Fibroblast of skin of right biceps (primary cell): ENCODE data around the gene CELF2.
"Not testable (repeated sequence)": the region's sequence is repeated elsewhere in the genome, so short reads cannot be mapped to it uniquely, and the experiment has no call there.

ENCODE experiments used
- DNase-seq: peaks from one replicate; pipeline ENCODE4 v3.0.0-alpha.2; 2013

The CELF2 gene

DNA sequence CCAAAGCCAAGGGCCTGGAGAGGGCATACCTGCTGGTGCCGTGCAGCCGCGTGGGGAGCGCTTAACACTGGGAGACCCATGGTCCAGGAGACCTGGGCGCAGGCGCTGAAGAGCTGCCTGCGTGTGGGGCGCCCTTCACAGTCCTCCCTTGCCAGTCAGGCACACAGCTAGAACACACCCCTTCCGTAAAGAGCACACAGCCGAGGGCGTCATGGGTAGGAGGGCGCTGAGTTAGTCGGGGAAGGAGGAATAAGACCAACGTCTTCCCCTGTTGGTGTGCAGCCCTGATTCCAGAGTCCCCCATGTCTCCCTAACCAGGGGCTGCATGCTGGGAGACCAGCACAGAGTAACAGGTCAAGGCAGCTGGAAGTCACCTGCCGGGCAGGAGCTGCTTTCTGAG is 319.8 kb downstream of the CELF2 start:
- DNase-seq, result no peak

DNA sequence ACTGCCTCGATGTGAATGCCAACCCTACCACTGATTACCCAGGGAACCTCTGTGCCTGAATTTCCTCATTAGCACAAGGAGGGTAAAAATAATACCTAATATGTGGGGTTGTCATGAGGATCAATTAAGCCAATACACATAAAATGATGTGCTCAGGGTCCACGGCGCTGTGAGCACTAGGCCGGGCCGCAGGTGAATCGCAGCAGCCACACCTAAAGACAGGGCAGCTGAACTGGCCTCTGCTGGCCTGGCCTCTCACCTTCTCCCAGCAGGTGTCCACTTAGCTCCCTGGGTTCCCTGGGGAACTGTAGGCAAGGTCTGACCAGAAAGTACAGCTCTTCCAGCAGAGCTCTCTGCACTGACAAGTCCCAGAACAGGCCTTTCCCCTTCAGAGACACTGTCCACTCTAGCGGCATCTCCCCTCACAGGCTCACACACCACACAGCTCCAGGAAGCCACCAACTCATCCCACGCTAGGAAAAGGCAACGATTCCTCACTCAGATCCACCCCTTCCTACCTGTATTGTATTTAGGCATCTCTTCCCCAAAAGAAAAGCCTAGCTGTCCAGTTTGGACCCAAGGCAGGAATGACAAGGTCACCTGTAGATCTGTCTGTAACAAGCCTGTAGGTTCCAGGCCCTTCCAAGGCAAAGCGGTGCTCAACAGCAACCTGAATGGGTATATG is 320.6 kb downstream of the CELF2 start:
- no peak for DNase-seq

DNA sequence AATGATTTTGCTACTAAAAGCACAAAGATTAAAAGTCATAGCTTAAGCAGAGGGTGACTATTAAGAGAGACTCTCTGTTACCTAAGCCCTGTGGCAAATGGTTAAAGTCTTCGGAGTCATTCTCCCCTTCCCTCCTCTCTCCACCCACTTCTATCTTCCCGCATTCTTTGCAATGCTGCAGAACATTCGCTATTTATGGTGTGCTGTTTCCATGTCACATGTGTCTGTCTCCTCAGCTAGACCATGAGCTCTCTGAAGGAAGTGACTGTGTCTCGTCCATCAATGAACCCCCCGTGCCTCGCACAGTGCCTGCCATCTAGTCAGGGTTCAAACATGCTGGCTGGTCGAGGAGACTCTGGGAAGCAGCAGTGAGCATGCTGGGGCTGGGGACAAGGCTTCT is 321.3 kb downstream of the CELF2 start:
- no peak for DNase-seq

DNA sequence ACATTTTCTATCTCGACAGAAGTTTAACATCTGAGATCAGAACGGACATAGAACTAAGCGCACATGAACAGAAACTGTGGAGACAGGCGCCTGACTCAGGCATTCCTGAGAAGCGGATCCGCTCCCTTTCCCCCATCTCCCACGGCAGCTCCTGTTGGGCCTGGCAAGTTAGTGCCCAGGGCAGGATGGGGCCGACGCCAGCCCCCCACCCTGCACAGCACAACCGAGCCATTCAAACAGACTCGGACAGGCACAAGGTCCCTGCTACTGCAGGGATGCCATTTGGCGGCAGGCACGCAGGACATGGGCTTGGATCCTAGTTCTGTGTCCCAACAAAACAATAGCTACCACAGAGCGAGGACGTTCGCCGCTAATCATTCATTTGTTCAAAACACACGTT is 322.0 kb downstream of the CELF2 start:
- no peak for DNase-seq

DNA sequence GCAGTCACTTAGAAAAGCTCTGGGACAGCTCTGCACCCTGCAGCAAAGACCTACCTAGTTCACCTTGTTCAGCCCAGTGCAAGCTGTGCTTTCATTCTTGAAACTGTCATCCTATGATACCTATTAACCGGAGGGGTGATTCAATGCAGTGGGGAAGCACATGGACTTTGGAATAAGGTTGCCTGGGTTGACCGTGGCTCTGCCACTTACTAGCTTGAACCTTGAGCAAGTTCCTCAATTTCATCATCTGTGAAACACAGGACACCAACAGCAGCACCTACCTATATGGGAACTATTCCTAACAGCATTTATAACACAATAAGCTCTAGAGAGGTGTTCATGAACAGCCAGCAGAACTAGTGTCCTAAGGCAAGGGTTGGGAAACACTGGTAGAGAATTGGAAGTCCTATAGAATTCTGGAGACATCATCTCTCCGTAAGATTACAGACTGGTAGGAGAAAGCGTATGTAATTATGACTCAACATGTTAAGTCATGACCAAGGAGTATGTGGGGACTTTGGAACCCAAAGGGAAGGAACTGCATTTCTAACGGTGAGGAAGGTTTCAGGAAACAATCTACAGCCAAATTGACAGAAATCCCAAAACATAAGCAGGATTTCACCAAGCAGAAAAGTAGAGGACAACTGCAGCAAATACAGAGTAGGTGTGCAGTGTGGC is 323.8 kb downstream of the CELF2 start:
- no peak for DNase-seq

DNA sequence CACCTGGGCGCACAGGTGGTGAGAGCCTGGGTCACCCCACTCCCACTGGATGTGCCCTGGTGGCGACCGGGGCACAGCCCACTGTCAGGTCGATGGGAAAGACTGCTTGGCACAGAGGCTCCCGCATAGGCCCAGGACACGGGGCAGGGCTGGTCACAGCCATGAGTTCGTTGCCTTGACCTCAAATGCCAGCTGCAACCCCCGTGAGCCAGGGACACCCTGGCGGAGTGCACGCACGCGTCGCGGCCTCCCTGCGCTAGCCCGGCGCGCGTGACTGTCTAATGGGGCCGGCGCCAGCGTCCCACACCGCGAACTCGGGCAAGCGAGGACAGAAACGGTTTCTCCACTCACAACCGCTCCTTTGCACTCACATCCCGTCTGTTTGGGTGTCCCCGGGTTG is 326.4 kb downstream of the CELF2 start:
- no peak for DNase-seq

DNA sequence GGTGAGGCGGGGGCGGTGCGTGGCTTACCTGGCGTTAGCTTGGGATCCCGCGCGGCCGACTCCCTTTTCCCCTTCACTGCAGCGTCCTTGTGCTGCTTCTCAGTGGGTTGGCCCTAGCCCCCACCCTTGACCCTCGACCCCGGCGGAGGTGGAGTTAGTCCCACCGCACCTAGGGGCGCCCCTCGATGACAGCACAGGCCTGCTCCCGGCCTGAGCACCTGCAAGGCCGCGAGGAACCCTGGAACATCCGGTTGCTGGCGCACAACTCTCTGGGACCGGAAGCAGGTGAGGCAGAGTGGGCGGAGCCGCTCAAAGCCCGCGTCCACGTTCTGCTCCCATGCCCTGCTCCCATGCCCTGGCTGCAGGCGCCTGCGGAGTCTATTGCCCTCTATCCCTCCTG is 326.9 kb downstream of the CELF2 start:
- no peak for DNase-seq

DNA sequence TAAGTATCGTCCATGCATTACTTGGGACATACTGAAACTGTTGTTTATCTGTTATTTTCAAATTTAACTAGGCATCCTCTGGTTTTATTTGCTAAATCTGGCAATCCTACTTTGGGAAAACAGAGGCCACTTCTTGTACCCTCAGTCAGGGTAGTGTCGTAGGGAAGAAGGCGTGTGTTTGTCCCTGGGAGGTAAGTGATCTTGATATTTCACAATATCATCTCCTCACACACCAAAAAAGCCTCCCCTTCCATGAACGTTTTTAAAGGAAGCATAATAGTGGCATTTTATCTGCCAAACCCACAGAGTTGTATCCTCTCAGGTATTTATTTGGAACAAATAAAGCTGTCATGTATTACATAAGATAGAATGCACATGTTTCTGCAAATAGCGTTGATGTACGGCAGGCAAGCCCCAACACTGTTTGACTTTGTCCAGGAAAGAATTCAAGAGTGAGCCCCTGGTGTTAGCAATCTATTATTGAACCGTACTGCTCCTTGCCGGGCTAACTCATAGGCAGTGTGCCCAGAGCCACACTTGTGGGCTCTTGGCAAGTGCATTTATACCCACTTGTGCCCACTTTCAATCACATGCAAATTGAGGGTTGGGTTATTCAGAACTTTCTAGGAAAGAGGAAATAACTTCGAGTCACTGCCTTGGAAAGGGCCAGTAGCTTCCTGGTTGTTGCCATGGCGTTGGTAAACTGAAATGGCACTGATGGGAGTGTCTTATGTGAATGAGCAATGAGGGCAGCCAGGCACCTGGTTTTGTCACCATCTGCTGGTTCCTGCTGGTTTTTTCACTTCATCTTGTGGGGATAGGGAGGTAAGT is 327.8 kb downstream of the CELF2 start:
- DNase-seq, result no peak

DNA sequence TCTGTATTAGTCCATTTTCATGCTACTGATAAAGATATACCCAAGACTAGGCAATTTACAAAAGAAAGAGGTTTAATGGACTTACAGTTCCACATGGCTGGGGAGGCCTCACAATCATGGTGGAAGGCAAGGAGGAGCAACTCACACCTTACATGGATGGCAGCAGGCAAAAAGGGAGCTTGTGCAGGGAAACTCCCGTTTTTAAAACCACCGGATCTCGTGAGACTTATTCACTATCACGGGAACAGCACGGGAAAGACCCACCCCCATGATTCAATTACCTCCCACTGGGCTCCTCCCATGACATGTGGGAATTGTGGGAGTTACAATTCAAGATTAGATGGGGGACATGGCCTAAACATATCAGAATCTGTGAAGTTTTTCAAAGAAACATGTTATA is 329.9 kb downstream of the CELF2 start:
- DNase-seq, result not testable (repeated sequence)

DNA sequence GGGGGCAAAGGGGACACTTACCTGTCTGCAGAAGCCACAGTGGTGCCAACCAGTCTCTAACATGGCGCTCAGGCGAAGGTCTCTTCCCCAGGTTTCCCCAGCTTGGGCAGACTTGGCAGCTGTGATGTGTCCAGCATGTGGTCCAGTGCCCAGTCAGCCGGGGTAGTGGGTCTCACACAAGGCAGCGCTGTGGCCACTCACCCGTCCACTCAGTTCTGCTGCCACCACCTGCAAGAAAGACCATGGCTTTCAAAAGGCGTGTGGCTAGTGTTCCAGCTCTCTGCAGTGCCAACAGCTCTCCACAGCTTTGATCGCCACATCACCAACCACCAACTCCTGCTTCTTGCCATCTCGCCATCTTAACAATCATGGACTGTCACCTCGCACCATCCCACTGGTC is 334.1 kb downstream of the CELF2 start:
- DNase-seq, result no peak

DNA sequence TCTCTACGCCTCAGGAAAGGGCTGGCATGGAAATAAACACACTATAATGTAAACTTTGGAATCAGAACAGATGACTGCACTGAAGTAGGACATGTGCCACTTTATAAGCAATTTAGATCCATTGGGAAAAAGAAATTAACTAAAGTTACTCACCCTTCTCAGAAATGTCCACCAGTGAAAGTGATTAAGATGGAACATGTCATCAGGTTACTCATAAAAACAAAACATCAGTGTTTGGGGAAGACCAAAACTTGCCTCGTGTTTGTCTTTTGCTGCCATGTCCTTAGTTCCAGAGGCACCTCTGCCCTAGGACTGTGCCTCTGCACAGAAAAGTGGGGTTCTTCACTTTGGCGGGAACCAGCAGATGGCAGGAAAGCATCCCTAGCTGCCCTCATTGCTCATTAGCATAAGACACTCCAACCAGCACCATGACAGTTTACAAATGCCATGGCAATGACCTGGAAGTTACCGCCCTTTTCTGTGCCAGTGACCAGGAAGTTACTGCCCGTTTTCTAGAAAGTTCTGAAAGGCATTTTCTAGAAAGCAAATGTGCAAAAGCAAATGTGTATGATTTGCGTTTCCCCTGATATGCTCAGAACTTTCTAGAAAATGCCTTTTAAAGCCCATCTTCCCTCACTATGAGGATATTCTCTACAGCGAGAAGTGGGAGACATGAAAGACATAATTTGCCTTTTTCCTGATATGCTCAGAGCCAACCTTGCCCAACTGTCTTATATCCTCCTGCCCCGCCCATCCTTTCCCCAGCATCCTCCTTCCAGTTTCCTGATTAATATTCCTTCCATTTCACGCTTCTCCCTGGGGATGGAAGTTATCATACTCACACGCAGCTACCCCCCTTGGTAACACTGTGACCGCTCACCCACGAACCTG is 335.6 kb downstream of the CELF2 start:
- DNase-seq, result no peak

DNA sequence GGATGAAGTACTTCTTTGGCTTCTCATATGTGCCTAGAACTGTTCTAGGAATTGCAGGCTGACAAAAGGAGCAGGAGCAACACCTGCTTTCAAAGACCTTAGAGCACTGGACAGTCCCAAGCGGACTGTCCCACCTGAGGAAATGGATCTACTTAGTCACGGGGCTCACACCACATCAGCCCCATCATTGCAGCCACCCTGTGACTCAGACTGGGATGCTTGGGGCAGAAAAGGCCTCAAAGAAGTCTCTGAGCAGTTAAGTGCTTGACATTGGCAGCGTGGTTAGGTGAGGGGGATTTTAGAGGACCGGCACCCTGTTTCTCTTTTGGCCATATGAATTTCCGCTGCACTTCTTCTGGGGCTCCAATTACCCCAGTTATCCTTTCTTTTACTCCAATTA is 337.2 kb downstream of the CELF2 start:
- no peak for DNase-seq

DNA sequence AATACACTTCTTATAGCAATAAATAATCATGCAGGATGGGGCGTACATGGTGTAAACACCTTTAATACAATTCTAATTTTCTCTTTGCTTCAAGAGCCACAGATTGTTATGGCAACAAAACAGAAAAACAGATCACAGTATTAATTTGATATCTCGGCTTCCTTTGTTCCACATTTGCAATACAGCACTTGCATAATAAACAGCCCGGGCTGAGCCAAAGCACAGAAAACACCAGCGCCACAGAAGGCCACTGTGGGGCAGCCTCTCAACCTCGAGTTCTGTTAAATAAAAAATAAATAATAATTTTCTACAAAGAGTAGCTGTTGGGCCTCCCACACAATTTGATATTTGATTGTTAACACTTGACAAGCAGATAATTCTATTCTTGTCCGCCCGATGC is 337.9 kb downstream of the CELF2 start:
- DNase-seq, result no peak

DNA sequence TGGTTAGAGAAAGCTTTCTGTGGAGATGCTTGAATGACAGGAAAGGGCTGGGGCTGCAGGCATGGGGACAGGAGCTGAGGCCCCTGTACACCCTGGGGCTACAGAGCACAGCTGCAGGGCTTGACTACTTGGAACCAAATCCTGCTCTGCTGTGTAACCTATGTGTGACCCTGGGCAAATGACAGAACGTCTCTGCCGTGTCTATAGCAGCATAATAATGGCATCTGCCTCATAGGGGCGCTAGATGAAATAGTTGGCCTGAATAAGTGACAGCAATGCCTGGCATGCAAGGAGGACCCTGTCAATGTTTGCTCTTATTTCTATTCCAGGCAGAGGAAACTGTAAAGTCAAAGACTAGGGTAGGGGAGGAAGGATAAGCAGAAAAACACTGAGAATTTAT is 339.8 kb downstream of the CELF2 start:
- DNase-seq, result no peak

DNA sequence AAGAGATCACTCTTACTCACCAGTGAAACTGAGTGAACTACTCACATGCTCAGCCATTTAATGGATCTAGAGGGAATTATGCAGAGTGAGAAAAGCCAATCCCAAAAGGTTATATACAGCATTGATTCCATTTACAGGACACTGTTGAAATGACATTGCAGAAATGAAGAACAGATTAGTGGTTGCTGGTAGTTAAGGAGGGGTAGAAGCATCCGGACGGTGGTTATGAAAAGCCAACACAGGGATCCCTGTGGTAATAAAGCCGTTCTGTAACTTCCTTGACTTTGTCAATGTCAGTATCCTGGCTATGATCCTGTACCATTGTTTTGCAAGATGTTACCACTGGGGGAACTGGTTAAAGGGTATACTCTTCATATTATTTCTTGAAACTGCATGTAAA is 340.3 kb downstream of the CELF2 start:
- DNase-seq, result no peak

DNA sequence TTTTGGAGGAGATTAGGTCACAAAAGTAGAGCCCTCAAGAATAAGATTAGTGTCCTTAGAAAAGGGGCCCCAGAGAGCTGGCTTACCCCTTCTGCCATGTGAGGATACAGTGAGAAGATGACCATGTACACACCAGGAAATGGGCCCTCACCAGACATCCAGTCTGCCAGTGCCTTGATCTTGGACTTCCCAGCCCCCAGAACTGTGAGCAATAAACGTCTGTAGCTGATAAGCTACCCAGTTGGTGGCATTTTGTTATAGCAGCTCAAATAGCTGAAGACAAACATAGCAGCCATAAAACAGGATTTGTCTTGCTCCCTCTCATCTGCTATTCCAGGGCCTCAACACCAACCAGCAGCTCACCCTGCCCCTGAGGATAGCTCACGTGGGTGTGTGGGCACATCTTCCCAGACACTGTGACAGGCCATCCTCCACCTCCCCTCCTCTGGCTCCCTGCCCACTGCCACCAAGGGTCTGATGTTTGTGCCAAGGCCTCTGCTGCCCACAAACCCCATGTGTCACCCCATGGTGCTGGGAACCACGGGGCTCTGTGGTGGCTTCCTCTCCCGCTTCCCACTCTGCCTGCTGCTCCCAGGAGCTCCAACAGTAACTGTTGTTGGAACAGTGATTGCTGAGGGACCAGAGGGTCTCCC is 341.4 kb downstream of the CELF2 start:
- no peak for DNase-seq

DNA sequence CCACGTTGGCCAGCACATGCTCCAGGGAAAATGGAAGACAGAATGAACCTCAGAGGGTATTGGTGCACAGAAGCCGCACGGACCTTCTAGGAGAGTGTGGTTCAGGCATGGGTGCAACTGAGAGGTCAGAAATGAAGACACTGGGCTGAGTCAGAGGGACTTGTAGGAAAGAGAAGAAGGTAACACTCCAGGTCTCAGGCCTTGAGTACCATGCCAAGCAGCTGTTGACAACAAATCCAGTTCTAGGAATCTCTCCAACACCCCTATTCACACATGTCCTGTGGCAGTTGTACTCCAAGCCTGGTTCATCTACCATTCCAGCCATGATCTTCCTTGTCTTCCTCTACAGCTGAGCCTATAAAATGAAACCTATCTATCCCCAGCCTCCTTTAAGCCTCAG is 342.2 kb downstream of the CELF2 start:
- no peak for DNase-seq

DNA sequence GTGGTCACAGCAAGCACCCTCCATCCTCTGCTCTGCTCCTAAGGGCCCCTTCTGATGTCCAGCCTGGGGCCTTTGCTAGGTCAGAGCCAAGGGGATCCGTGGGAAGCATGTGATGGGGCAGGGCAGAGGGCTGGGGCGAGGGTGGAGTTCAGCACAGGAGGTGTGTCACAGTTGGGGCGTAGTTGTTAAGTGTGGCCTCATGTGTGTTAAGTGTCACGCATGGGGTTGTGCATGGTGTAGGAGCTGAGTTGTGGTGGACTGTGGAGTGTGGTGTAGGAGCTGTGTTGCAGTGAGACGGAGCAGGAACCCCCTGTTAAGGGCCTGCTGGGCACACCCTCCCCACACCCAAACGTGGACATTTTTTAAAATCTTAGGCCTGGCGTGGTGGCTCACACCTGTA is 345.8 kb downstream of the CELF2 start:
- no peak for DNase-seq

DNA sequence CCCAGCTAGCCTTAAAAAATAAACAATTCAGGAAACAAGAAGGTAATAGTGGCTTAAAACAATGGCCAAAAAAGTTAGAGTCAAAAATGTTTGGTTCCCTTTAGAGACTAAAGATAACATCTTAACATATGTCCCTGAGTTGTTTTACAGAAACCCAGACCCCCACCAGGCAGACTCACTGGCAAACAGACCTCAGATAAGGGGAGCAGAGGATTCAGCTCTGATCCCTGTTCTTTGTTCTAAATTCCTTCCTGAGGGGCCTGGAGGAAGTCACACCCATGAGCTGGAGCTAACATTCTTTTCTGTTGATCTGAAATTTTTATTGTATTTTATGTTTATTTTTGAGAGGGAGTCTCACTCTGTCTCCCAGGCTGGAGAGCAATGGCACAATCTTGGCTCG is 346.6 kb downstream of the CELF2 start:
- no peak for DNase-seq

DNA sequence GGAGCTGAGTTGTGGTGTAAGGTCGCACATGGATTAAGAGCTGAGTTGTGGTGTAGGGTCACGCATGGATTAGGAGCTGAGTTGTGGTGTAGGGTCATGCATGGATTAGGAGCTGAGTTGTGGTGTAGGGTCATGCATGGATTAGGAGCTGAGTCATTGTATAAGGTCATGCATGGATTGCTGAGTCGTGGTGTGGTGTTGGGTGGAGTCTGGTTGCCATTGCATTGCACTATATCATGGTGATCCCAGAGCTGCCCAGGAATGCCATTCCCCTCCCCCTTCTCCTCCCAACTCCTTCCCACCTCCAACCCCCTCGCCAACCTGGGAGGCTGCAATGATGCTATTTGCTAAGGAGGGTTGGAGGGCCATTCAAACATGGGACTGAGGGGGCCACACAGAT is 349.2 kb downstream of the CELF2 start:
- not testable (repeated sequence) for DNase-seq

DNA sequence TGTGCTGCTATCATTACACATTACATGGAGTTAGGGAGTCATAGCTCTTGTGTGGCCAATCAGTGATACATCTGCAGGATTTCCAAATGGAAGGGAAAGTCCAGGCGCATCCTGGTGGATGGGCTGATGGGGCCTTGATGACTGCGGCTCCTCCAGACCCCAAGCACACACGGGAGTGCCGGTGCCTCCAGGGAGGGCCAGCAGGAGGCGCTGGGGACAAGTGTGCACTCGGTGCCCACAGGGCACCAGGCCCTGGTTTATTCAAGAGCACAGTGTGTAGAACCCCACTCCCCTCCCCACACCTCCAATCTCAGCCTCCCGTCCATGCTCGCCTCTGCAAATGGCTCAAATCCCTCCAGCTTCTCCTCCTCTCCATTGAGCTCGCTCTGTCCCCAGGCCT is 349.8 kb downstream of the CELF2 start:
- DNase-seq, result no peak

DNA sequence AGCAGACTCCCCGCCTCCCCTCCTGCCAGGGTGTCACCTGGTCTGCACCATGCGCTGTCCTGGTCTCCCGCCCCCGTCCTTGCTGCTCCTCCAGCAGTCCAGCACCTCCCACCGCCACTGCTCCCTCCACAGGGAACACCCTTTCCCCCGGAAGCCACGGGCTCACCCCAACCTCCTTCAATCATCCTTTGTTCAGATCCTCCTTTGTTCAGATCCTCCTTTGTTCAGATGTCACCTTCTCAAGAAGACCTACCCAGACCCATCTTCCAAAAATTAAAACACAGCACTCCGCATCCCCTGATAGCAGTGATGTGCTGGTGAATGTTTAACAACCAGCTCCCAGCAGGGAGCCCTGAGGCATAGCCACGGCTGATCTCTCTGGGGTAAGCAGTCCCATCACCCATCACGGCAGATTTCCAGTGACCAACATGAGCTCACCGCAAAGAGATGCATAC is 356.1 kb downstream of the CELF2 start:
- DNase-seq, result no peak
